ENCODE measurements around the gene CCDC144A.
"Not testable (repeated sequence)": the region's sequence is repeated elsewhere in the genome, so short reads cannot be mapped to it uniquely, and the experiment has no call there.

CCDC144A gene

DNA sequence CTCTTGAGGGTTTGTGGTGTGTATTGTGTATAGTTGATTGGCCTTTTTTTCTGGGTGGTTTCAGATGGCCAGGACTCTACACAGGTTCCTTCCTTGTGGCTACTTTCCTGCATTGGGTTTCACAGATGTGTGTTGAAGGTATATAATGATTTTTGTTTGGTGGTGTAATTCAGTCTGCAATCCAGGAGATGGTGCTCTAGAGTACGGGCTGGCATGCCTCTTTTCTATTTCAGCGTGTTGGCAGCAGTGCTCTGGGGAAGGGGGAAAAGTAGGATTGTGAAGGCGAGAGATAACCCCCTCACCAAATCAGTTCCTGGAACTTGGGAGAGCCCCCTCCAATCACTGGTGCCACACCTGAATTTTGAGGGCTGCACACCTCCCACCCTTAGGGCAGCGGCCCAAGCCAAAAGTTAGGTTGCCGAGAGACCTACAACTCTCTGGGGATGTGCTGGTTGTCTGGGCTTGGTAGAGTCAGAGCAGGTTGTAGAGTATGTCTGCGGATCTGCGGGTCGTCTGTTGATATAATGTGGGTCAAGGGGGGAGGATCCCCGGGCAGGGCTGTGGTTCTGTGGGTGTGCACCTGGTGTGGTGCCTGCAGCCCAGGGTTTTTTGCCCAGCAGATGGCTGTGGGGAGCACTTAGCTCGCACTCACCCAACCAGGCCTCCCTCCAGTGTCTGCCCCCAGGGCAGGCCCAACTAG lies 61.3 kb downstream of the CCDC144A start:
- DNase-seq, result not testable (repeated sequence)

DNA sequence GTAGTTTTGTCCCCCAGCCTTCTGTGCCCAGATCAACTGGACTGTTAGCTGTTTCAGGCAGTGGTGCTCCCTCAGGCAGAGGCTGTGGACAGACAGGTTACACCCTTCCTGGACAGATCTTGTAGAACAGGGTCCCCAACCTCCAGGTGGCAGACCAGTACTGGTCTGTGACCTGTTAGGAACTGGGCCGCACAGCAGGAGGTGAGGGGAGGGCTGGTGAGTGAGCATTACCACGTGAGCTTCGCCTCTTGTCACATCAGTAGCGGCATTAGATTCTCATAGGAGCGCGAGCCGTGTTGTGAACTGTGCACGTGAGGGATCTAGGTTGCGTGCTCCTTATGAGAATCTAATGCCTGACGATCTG lies 61.9 kb downstream of the CCDC144A start:
- not testable (repeated sequence) for DNase-seq

GRCh38 chr17:16757520-16757919 lies 67.5 kb downstream of the CCDC144A start:
- not testable (repeated sequence) for DNase-seq

DNA sequence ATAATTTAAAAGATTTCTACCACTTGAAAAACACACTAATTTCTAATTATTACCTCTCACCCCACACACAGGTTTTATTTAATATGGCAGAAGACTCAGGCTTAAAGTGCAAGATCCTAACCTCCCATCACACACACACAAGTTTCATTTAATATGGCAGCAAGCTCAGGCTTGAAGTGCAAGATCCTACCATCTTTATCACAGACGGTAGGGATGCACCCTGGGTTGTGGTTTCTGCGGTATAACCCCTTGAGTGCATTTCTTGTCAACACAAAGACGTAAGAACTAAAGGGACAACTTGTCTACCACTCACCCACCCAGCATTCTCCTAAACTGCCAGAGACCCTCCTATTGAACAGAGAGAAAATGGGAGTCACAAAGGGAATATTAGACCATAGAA lies 68.1 kb downstream of the CCDC144A start:
- not testable (repeated sequence) for DNase-seq

GRCh38 chr17:16768290-16769175 lies 78.5 kb downstream of the CCDC144A start:
- not testable (repeated sequence) for DNase-seq

DNA sequence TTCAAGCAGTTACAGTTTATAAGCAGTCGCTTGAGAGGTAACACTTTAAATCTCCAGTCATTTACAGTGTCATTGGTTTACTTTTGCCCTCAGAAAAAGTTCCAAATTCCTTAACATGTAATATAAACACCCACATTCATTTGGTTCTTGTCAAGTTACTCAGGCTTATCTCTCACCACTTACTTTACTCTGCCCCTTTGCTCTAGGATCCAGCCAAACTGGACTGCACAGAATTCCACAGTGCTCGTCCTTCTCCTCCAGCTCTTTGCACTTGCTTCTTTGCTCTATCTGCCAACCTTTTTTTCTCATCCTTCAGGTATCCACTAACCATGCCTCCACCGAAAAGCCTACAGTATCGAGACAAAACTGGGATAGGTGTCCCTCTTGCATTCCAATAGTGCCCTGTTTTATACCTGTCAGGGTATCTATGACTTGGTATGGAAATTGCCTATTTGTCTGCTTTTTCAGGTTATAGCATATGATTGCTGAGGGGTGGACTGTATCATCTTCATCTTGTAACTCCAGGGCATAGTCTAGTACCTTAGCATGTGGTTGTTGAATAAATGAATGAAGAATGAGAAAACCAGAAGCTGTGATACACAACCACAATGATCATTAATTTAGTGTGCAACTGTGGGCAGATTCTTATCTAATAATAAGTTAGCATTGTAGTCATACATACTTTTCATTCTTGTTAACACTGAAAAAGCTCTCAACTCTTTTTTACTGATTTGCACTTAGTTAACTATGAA lies 82.5 kb downstream of the CCDC144A start:
- DNase-seq, result not testable (repeated sequence)

DNA sequence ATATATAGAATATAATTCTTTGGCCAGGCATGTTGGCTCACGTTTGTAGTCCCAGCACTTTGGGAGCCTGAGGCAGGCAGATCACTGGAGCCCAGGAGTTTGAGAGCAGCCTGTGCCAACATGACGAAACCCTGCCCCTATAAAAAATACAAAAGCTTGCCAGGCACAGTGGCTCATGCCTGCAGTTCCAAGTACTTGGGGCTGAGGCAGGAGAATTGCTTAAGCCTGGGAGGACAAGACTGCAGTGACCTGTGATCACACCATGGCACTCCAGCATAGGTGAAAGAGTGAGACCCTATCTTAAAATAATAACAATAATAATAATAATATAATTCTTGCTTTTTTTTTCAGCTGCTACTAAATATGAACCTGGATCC lies 83.1 kb downstream of the CCDC144A start:
- DNase-seq, result not testable (repeated sequence)

GRCh38 chr17:16787851-16788250 lies 97.8 kb downstream of the CCDC144A start:
- not testable (repeated sequence) for DNase-seq

DNA sequence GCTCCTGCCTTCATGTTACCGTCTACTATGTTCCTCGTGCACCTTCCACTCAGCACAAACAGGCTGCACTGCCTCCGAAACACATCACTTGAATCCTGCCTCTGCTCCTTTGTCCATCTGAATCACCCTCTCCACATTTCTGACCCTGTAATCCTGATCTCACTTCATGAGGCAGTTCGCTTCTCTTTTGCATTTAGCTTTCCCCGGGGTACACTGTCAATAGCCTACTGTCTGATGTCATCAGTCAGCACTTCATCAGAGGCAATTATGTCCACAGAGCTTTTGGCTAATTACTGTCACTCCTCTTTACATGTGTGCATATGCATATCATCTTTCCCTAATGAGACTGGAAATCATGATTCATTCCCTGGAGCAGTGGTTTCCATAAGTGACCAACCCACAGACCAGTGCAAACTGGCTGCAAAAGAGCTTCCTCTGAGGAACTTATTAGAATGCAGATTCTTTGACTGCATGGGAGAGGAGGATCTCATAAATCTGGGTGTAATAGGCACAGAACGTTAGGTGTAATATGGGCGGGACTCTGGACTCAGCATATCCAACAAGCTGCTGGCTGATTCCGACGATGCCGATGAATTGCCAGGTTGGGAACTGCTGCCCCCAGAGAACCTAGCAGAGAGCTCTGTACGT lies 99.0 kb downstream of the CCDC144A start:
- not testable (repeated sequence) for DNase-seq

- DNase-seq, result not testable (repeated sequence)
These were observed 99.6 kb downstream of the CCDC144A start for GRCh38 chr17:16789622-16790021.

DNA sequence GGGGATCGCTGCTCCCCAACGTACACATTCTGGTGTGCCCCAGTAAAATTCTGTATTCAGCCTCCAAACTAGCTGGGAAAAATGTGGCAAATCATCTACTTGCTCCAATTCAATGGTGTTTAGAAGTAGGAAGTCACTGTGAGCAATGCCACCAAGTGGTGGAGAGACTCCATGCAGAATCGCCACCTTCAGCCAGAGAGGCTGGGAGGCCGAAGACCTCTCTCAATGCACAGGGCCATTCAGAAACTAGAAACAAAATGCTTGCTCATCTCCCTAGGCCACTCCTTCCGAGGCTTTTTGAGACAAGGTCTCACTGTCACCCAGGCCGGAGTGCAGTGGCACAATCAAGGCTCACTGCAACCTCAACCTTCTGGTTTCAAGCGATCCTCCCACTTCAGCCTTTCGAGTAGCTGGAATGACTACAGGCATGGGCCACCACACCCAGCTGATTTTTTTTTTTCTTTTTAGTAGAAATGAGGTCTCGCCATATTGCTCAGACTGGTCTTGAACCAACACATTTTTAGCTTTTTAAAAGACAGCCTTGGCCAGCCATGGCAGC lies 100.4 kb downstream of the CCDC144A start:
- DNase-seq, result not testable (repeated sequence)

DNA sequence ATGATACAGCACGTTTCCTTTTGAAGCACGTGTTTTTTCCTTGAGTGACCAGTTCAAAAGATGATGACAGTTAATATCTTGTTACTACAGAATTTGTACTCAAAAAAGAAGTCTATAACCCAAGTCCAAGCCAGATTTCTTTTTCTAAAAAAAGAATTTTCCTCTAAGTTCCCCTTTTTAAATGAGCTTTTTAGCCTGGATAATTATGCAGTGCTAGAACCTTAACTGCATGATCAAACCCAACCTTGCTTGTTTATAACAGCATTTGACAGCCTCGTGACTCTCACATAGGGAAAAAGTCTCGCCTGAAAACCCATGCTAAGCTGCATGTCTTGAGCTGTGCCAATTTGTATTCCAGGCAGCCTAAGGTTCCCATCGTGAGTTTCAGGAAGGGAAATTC lies 104.2 kb downstream of the CCDC144A start:
- DNase-seq, result not testable (repeated sequence)

GRCh38 chr17:16795894-16796293 lies 105.9 kb downstream of the CCDC144A start:
- not testable (repeated sequence) for DNase-seq

DNA sequence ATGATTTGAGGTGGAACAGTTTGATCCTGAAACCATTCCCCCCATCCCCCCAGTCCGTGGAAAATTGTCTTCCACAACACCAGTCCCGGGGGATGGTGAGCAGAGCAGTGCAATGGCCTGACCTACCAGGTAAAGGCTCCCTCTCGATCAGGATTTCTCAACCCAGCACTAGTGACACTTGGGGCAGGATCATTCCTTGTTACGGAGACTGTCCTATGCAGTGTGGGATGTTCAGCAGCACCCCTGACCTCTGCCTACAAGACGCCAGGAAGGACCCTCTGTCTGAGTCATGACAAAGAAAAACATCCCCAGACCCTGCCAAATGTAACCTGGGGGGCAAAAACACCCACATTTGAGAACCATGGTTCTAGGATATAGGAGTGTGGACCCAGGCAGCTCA lies 114.8 kb downstream of the CCDC144A start:
- DNase-seq, result not testable (repeated sequence)

DNA sequence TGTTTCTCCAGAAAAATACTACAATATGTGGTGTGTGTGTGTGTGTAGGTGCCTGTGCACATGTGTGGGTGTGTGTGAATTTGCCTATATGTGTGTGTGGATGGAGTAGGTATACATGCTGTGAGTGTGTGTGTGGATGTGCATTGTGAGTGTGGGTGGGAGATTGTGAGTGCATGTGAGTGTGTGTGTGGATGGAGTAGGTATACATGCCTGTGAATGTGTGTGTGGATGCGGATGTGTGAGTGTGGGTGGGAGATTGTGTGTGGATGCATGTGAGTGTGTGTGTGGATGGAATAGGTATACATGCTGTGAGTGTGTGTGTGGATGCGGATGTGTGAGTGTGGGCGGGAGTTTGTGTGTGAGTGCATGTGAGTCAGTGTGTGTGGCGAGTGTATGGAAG lies 116.6 kb downstream of the CCDC144A start:
- DNase-seq, result not testable (repeated sequence)

GRCh38 chr17:16807620-16808019 lies 117.6 kb downstream of the CCDC144A start:
- not testable (repeated sequence) for DNase-seq

DNA sequence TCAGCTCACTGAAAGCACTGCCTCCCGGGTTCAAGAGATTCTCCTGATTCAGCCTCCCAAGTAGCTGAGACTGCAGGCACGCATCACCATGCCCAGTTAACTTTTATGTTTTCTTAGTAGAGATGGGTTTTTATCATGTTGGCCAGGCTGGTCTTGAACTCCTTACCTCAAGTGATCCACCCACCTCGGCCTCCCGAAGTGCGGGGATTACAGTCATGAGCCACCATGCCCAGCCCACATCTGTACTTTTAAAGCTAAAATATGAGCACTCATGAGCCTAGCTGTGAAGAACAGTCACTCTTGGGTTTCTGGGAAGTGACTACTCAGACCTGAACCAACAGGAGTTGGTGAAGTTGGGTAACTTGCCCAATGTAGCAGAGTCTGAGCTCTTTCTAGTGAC lies 120.2 kb downstream of the CCDC144A start:
- DNase-seq, result not testable (repeated sequence)

GRCh38 chr17:16812126-16812525 lies 122.1 kb downstream of the CCDC144A start:
- peak in 1 of 2 donors; percentile 5 for DNase-seq

DNA sequence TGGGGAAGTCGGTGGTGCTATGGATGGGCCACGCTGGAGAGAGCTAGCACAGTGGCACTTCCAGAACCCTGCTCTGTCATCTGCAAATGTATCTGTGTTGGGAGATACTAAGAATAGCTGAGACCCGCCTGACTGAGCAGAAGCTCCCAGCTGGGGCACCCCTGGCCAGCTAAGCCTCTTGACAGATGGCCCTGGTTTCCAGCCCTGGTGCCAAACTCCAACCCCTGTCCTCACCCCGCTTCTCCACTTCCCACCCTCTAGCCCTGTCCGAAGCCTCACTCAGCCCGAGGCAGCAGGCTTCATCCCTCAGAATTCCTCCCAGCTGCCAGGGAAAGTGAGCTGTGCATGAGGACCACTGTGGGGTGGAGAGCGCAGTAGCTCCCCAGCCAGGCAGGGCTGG lies 124.4 kb downstream of the CCDC144A start:
- no peak for DNase-seq

DNA sequence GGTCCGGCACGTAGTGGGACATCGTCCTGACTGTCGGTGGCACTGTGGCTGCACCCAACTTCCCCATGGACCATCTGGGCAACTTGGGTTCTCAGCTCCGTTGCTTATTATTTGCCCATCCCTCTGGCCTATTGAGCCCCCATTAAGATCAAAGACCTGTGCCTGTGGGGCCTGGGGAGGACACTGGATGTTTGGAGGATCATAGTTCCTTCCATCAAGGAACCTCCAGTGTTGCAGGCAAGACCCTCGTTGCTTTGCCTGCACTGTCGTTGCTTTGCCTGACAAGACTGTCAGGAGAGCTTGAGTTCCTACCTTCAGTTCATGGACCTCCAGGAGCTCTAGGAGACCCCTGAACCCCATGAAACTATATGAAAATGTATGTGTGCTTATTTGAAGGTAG lies 127.2 kb downstream of the CCDC144A start:
- no peak for DNase-seq

GRCh38 chr17:16817940-16818339 lies 127.9 kb downstream of the CCDC144A start:
- not testable (repeated sequence) for DNase-seq

DNA sequence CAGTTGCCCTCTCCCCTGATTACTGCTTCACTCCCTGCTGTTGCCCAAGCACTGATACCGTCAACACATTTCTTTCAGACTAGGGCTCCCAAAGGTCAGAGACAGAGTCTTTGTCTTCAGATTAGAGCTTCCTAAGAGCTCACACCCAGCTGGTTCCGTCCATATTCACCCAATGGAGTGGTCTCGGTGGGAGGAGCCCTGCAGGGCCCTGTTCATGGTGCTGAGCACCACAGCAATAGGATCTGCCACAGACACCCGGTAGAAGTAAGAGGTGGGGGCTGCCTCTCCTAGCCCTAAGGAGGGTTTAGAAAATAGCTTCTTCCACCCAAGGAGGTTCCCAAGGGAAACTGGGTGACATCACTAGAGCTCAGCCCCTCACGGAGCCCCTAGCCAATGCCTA lies 128.3 kb downstream of the CCDC144A start:
- DNase-seq, result no peak
